ENCODE results near the gene NRIP1.

NRIP1 gene

DNA sequence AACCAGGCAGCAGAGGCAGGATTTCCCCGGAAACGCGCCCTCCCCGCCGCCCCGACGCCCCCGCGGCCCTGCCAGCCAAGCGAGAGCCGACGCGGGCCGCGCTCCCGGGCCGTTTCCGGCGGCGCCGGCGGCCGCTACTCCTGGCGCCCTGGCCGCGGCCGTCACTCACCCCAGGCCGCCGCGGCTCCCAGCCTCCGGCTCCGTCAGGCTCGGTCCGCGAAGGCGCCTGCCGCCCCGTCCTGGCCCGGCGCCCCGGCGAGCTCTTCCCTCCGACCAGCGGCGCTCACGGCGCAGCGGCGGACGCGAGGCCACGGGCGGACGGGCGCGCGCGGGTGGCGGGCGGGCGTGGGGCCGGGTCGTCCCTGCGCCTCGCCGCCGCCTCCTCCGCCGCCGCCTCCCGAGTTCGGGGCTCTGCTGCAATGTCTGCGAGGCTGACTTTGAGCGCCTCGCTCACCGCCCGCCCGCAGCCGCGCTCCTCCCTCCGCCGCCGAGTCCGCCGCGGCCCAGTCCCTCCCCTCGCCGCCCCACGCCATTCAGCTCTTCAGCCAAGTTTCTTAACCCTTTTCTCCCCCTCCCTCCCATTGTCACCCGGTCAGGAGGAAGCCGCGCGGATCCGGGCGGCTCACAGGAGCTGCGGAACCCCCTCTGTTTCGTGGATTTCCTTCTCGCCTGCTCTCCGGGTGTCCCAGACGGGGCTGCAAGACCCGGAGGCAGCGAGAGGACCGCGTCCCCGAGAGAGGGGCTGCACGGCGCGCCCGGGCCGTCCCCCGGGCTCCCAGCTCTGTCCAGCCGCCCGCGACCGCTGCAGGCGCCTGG, at the start of gene NRIP1:
Gene NRIP1 (minus strand): TSS at position 425 of the 816 bp plus-strand sequence. CDS start 96,808 bp downstream, outside the sequence.
- DNase-seq (ENCODE audit: low read depth), result peak; percentile 68

DNA sequence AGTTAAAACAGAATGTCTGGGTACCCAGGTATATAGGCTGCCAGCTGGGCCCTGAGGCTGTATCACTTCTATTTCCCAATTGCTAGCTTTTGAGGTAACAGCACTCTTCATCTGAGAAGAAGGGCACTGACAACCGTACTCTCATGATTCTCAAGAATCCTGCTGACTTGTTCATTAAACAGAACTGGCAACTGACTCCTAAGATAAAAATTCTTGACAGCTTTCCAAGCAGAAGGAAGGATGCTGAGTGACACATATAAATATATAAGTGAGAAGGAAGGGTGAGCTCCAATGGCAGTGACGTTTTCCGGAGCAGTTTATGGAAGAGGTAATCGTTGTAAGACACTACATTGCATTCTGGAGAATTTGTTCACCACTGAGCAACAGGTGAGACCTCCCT, 48.1 kb upstream of the NRIP1 start:
- no peak for DNase-seq (ENCODE audit: low read depth)

- DNase-seq (ENCODE audit: low read depth), result no peak
Measured at GRCh38 chr21:15108801-15109200, 44.0 kb upstream of the NRIP1 start.

DNA sequence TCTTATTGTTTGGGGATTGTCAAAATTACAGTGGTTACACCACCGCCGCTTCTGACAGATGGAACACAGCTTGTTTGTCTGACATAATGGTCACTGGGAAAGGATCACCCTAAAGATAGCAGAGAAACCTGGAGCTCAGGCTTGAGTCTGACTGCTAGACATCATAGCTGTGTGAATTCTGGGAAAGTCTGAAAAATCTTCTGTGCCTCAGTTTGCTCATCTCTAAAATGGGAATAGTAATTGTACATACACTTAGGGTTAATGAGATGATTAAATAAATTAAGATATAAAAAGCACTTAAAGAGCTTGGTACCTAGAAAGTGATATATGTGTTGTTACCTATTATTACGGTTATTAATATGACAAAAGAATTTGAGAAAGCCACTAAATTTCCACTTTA, 39.7 kb upstream of the NRIP1 start:
- DNase-seq (ENCODE audit: low read depth), result no peak

- DNase-seq (ENCODE audit: low read depth), result no peak
Measured at GRCh38 chr21:15098908-15099307, 34.1 kb upstream of the NRIP1 start.

DNA sequence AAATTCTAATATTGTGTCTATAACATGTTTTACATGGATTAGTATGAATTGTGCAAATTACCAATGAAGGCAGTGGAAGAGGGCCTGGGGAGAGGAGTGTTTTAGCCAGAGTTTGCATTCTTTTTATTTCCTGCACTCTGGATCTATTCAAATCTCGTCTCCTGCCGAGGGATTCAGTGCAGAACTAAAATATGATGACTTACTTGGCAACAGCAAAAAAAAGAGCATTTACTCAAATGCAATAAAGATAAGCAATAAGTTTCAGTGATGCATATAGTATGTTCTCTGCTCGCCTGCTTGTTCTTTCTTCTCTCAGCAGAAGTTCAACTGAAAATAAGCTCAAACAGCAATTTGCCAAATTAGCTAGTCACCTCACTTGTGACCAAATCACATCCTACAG, 33.4 kb upstream of the NRIP1 start:
- DNase-seq (ENCODE audit: low read depth), result no peak

DNA sequence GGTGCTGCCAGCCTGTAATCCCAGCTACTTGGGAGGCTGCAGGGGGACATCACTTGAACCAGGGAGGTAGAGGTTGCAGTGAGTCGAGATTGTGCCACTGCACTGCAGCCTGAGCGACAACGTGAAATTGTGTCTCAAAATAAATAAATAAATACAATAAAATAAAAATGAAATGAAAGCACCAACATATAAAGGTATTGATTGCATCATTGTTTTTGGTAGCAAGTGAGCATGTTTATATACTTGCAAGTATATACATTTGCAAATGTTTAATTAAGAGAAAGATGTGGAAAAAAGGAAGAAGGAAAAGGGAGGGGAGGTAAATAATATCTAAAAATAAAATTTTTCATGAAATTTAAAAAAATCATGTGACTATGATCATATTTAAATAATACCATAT, 32.8 kb upstream of the NRIP1 start:
- no peak for DNase-seq (ENCODE audit: low read depth)

GRCh38 chr21:15096146-15096545, 31.3 kb upstream of the NRIP1 start:
- no peak for DNase-seq (ENCODE audit: low read depth)

- no peak for DNase-seq (ENCODE audit: low read depth)
Measured at GRCh38 chr21:15095326-15095725, 30.5 kb upstream of the NRIP1 start.

GRCh38 chr21:15094706-15095105, 29.9 kb upstream of the NRIP1 start:
- DNase-seq (ENCODE audit: low read depth), result no peak

DNA sequence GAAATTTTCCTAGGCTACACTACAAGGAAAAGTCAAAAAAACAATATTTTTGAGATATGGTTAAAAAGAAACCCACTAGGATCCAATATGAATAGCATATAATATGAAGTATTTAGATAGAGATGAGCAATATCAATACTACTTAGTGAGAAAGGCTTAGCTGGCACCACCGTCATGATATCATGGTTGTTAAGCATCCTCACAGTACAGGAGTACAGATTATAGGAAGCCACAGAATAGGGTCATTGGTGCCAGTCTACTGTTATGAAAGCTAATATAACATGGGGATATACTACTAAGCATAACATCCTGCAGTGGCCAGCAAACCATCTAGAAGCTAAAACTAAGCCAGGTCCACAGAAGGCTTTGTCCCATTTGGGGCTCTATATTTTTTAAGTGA, 28.4 kb upstream of the NRIP1 start:
- no peak for DNase-seq (ENCODE audit: low read depth)

GRCh38 chr21:15092745-15093144, 27.9 kb upstream of the NRIP1 start:
- DNase-seq (ENCODE audit: low read depth), result no peak

DNA sequence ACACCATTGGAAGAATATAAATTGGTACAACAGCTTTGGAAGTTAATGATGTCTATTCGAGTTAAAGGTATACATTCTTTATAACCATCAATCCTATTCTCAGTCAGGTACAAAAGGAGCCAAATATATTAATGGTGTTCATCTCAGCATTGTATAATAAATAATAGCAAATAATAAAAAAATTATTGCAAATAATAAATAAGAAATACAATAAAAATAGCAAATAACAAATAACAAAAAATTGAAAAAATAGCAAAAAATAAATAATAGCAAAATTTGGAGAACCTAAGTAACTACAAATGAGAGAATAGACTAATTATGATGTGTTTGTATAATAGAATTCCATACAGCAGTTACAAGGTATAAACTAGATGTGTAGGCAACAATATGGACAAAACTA, 25.6 kb upstream of the NRIP1 start:
- DNase-seq (ENCODE audit: low read depth), result no peak

DNA sequence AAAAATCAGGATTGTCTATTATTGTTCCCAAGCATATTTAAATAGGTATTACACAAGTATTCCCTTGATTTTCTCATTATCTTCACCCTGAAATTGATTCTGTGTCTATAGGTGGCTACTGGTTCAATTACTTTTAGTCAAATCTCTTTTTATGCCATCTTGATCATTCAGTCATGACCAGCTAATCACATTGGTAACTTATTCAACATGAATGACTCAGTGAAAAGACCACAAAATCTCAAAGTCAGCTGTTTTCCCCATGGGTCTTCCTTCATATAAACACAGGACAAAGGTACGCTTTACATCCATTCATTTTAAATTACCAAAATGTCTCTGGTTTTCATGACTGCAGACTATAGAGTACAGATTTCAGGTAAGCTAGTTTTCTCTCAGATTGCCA, 23.7 kb upstream of the NRIP1 start:
- DNase-seq (ENCODE audit: low read depth), result no peak

GRCh38 chr21:15084668-15085067, 19.9 kb upstream of the NRIP1 start:
- DNase-seq (ENCODE audit: low read depth), result no peak

DNA sequence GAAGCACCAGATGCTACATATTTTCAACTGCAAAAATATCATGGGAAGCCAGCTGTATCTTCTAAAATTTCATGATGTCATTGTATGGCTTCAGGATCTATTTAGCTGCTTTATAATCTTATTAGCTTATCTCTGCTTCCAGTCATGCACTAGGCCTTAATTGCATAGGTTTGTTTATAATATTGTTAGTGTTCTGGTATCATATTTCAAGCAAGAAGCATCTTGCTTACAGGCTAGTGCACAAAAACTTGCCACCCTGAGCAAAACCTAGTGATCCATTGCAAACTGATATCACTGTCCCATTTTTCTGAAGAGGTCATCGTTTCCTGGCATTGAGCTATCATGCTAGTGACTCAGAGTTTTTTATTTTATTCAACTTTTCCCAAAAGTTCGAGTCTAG, 15.7 kb upstream of the NRIP1 start:
- DNase-seq (ENCODE audit: low read depth), result no peak

DNA sequence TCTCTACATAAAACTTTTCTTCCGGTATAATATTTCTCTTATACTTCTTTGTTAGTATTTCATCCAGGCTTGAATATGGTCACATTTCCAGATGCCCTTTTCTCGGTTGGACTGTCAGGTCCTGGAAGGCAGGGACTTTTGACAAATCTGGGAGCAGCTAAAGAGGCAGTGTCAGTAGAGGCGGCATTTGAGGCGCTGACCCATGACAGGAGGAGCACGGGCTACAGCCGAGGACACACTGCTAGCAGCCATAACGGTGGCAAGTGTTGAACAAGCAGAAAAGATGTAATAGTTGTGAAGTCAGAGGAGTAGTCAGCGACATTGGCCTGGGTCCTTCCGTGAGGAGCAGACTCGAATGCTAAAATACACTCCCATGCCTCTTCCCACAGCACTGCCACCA, 14.5 kb upstream of the NRIP1 start:
- DNase-seq (ENCODE audit: low read depth), result no peak

GRCh38 chr21:15078180-15078579, 13.4 kb upstream of the NRIP1 start:
- DNase-seq (ENCODE audit: low read depth), result no peak

- no peak for DNase-seq (ENCODE audit: low read depth)
Measured at GRCh38 chr21:15077529-15078145, 12.8 kb upstream of the NRIP1 start.

GRCh38 chr21:15076730-15077129, 11.9 kb upstream of the NRIP1 start:
- DNase-seq (ENCODE audit: low read depth), result no peak

DNA sequence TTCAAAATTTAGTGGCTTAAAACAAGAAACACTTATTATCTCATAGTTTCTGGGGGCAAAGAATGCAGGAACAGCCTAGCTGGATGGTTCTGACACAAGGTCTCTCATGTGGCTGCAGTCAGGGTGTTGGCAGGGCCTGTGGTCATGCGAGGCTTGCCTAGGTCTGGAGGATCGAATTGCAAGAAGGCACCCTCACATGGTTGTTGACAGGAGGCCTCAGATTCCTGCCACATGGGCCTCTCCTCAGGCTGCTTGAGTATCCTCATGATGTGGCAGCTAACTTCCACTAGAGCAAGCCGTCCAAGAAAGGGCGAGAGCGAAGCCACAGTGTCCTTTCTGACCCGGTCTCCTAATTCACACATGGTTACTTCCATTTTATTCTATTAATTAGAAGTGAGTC, 6.2 kb upstream of the NRIP1 start:
- no peak for DNase-seq (ENCODE audit: low read depth)

- no peak for DNase-seq (ENCODE audit: low read depth)
Measured at GRCh38 chr21:15066123-15066575, 1.3 kb upstream of the NRIP1 start.

- peak; percentile 54 for DNase-seq (ENCODE audit: low read depth)
Measured at GRCh38 chr21:15065392-15066122, 757 bp upstream of the NRIP1 start.
